GM18870 (cell line): ENCODE measurements around the gene KMT2E.

Experiments
- ATAC-seq: cut with Tn5 transposase; IDR thresholded peaks from one replicate; pipeline ENCODE4 v1.9.1; 2021; ENCODE audit warnings: moderate library complexity; ENCODE audit not compliant: unreplicated experiment

KMT2E gene

GRCh38 chr7:105006367-105007136 is 7.5 kb upstream of the KMT2E start:
- no peak for ATAC-seq

- ATAC-seq: no peak
These were observed 6.7 kb upstream of the KMT2E start for GRCh38 chr7:105007298-105007697.

GRCh38 chr7:105009667-105010503 is 4.1 kb upstream of the KMT2E start:
- ATAC-seq: no peak

GRCh38 chr7:105010504-105011130 is 3.4 kb upstream of the KMT2E start:
- no peak for ATAC-seq

GRCh38 chr7:105011141-105011830 is 2.7 kb upstream of the KMT2E start:
- no peak for ATAC-seq

GRCh38 chr7:105011831-105012502 is 2.0 kb upstream of the KMT2E start:
- no peak for ATAC-seq

GRCh38 chr7:105012503-105013220 is 1.3 kb upstream of the KMT2E start:
- ATAC-seq: peak; percentile 73

GRCh38 chr7:105013221-105013815 is 687 bp upstream of the KMT2E start:
- ATAC-seq: peak; percentile 13

- no peak for ATAC-seq
These were observed 836 bp downstream of the KMT2E start for GRCh38 chr7:105014693-105015389.

- ATAC-seq: no peak
These were observed 1.5 kb downstream of the KMT2E start for GRCh38 chr7:105015390-105015965.

GRCh38 chr7:105016068-105016708 is 2.2 kb downstream of the KMT2E start:
- ATAC-seq: no peak

GRCh38 chr7:105016709-105017656 is 3.0 kb downstream of the KMT2E start:
- no peak for ATAC-seq

GRCh38 chr7:105017657-105018365 is 3.8 kb downstream of the KMT2E start:
- no peak for ATAC-seq

GRCh38 chr7:105019269-105019668 is 5.3 kb downstream of the KMT2E start:
- ATAC-seq: no peak

- ATAC-seq: no peak
These were observed 6.9 kb downstream of the KMT2E start for GRCh38 chr7:105020926-105021325.

GRCh38 chr7:105021352-105021751 is 7.3 kb downstream of the KMT2E start:
- ATAC-seq: no peak
